AG10803 (cell line): Measurements from ENCODE around the gene FAAP20.

Experiments
- DNase-seq: peaks from one replicate; pipeline ENCODE4 v3.0.0; 2010; ENCODE audit warnings: low read depth
- H3K4me3 ChIP-seq: 2 replicates; pipeline ENCODE4 v1.5.1; 2011; ENCODE audit warnings: mild to moderate bottlenecking, low read length, control low read depth
- CTCF ChIP-seq: conservative IDR thresholded peaks from 2 replicates; pipeline ENCODE4 v1.5.1; 2011; ENCODE audit warnings: mild to moderate bottlenecking, low read length, control low read depth, inconsistent platforms

FAAP20 gene

GRCh38 chr1:2202843-2203601, 8.4 kb upstream of the FAAP20 start:
- H3K4me3 ChIP-seq: no peak overlapping the region
- no peak for DNase-seq
- no peak for TF ChIP-seq CTCF

- no peak for DNase-seq
- no peak for TF ChIP-seq CTCF
Measured at GRCh38 chr1:2202008-2202575, 7.5 kb upstream of the FAAP20 start.

GRCh38 chr1:2201062-2201461, 6.5 kb upstream of the FAAP20 start:
- DNase-seq: no peak
- TF ChIP-seq CTCF: no peak

More at GRCh38 chr1:2202008-2202575, 7.5 kb upstream of the FAAP20 start:
- H3K4me3 ChIP-seq: no peak overlapping the region

GRCh38 chr1:2200308-2200943, 5.9 kb upstream of the FAAP20 start:
- no peak overlapping the region for H3K4me3 ChIP-seq
- TF ChIP-seq CTCF: no peak
- DNase-seq: no peak

More at GRCh38 chr1:2201062-2201461, 6.5 kb upstream of the FAAP20 start:
- H3K4me3 ChIP-seq: no peak overlapping the region

GRCh38 chr1:2199042-2199810, 4.7 kb upstream of the FAAP20 start:
- TF ChIP-seq CTCF: peak; percentile 29
- DNase-seq: peak; percentile 89
- H3K4me3 ChIP-seq: peak overlapping the region; percentile 78

- H3K4me3 ChIP-seq: no peak overlapping the region
- DNase-seq: no peak
- no peak for TF ChIP-seq CTCF
Measured at GRCh38 chr1:2198571-2198970, 4.0 kb upstream of the FAAP20 start.
